Spinal cord (tissue), 10 donors: Measurements from ENCODE around the gene ACVRL1. TPM values are rescaled to one million over a fixed set of nuclear protein-coding genes. Genes with fewer than 3 reads are reported as not detected.

Experiments
- DNase-seq, 6 donors: peaks; one replicate each; pipeline versions ENCODE4 v3.0.0 to v3.0.0-alpha.2; 2013 to 2015; ENCODE audit warnings: low spot score in 6 of 6, low read depth in 4 of 6
- H3K27ac ChIP-seq: one replicate; pipeline ENCODE4 v1.5.1; 2013; ENCODE audit warnings: low read depth, low read length, control low read depth
- H3K27me3 ChIP-seq: one replicate; pipeline ENCODE4 v1.6.1; 2013; ENCODE audit warnings: low read length; ENCODE audit not compliant: control insufficient read depth, insufficient read depth
- H3K36me3 ChIP-seq: one replicate; pipeline ENCODE4 v1.6.1; 2013; ENCODE audit warnings: low read length; ENCODE audit not compliant: control insufficient read depth, insufficient read depth
- H3K4me1 ChIP-seq: one replicate; pipeline ENCODE4 v1.6.1; 2013; ENCODE audit warnings: low read length; ENCODE audit not compliant: control insufficient read depth, insufficient read depth
- H3K4me3 ChIP-seq: one replicate; pipeline ENCODE4 v1.5.1; 2013; ENCODE audit warnings: low read depth, low read length, control low read depth
- H3K9me3 ChIP-seq: one replicate; pipeline ENCODE4 v1.6.1; 2013; ENCODE audit warnings: low read length; ENCODE audit not compliant: control insufficient read depth, insufficient read depth
- WGBS: methylation state at CpG from one replicate; pipeline ENCODE4 v1.1.5; 2013; ENCODE audit warnings: missing lambda C conversion rate; ENCODE audit not compliant: insufficient coverage; 5-methylcytosine and 5-hydroxymethylcytosine counted together
- polyA plus RNA-seq, 2 donors: library from polyadenylated mRNA; unstranded; fragments of 120-200 nt; gene quantifications; one replicate each; pipeline ENCODE4 v1.2.1, GENCODE V29; 2013; ENCODE audit not compliant: insufficient read length in 2 of 2
- total RNA-seq, 2 donors: library from RNA; depleted of rRNA in 1 of 2; stranded (reverse); fragments of 120-200 nt in 1 of 2; fragments of >200 nt in 1 of 2; gene quantifications; one replicate each; pipeline versions ENCODE4 v1.2.3 to v1.2.4, GENCODE V29; 2013 to 2014
- donor health status: healthy.

ACVRL1 gene
- total and polyA plus RNA-seq, 4 donors, result 8.4 to 55.7 (median 17.0) TPM

GRCh38 chr12:51958542-51958941, 51.2 kb downstream of the ACVRL1 start:
- H3K27me3 ChIP-seq, result no peaks in the 10 kb centered on the region
- no peak for DNase-seq
- no peak overlapping the region for H3K27ac ChIP-seq
- WGBS, result 97% methylated on average over 11 of the region's 13 CpGs
- no peak overlapping the region for H3K4me3 ChIP-seq
- H3K9me3 ChIP-seq, result peaks cover 3% of the 10 kb centered on the region
- H3K4me1 ChIP-seq, result no peaks in the 10 kb centered on the region
- no peaks in the 10 kb centered on the region for H3K36me3 ChIP-seq

GRCh38 chr12:51959211-51959610, 51.9 kb downstream of the ACVRL1 start:
- no peaks in the 10 kb centered on the region for H3K27me3 ChIP-seq
- H3K9me3 ChIP-seq, result peaks cover 3% of the 10 kb centered on the region
- H3K27ac ChIP-seq, result no peak overlapping the region
- H3K4me1 ChIP-seq, result no peaks in the 10 kb centered on the region
- no peak overlapping the region for H3K4me3 ChIP-seq
- H3K36me3 ChIP-seq, result no peaks in the 10 kb centered on the region
- WGBS, result 61% methylated on average over 3 of the region's 3 CpGs
- no peak for DNase-seq

- Histone ChIP-seq H3K4me3 (no peak overlapping the region), H3K4me1 (no peaks in the 10 kb centered on the region), H3K27ac (no peak overlapping the region), H3K36me3 (no peaks in the 10 kb centered on the region), H3K27me3 (no peaks in the 10 kb centered on the region), H3K9me3 (peaks cover 3% of the 10 kb centered on the region)
- no peak for DNase-seq
- 100% methylated on average over 2 of the region's 4 CpGs for WGBS
Measured at GRCh38 chr12:51959921-51960320, 52.6 kb downstream of the ACVRL1 start.

- Histone ChIP-seq H3K27ac (no peak overlapping the region), H3K27me3 (no peaks in the 10 kb centered on the region), H3K9me3 (peaks cover 3% of the 10 kb centered on the region), H3K36me3 (no peaks in the 10 kb centered on the region), H3K4me1 (no peaks in the 10 kb centered on the region), H3K4me3 (no peak overlapping the region)
- no peak for DNase-seq
- WGBS, result 80% methylated on average over 1 of the region's 1 CpG
Measured at GRCh38 chr12:51960488-51960887, 53.2 kb downstream of the ACVRL1 start.

- Histone ChIP-seq H3K36me3 (no peaks in the 10 kb centered on the region), H3K4me3 (no peak overlapping the region), H3K27ac (no peak overlapping the region), H3K9me3 (peaks cover 3% of the 10 kb centered on the region), H3K27me3 (no peaks in the 10 kb centered on the region), H3K4me1 (no peaks in the 10 kb centered on the region)
- WGBS, result no CpG with 5 or more reads among the region's 6 CpGs
- no peak for DNase-seq
Measured at GRCh38 chr12:51960890-51961289, 53.6 kb downstream of the ACVRL1 start.

GRCh38 chr12:51961834-51962233, 54.5 kb downstream of the ACVRL1 start:
- no peaks in the 10 kb centered on the region for H3K9me3 ChIP-seq
- no peaks in the 10 kb centered on the region for H3K36me3 ChIP-seq
- no CpG with 5 or more reads among the region's 1 CpG for WGBS
- no peak overlapping the region for H3K4me3 ChIP-seq
- no peak for DNase-seq
- H3K27me3 ChIP-seq, result no peaks in the 10 kb centered on the region
- no peaks in the 10 kb centered on the region for H3K4me1 ChIP-seq
- H3K27ac ChIP-seq, result no peak overlapping the region

- DNase-seq, result no peak
- 80% methylated on average over 2 of the region's 3 CpGs for WGBS
- Histone ChIP-seq H3K9me3 (no peaks in the 10 kb centered on the region), H3K4me3 (no peak overlapping the region), H3K27me3 (no peaks in the 10 kb centered on the region), H3K4me1 (no peaks in the 10 kb centered on the region), H3K36me3 (no peaks in the 10 kb centered on the region), H3K27ac (no peak overlapping the region)
Measured at GRCh38 chr12:51962737-51963136, 55.4 kb downstream of the ACVRL1 start.

GRCh38 chr12:51963477-51963876, 56.2 kb downstream of the ACVRL1 start:
- no peaks in the 10 kb centered on the region for H3K36me3 ChIP-seq
- no peaks in the 10 kb centered on the region for H3K27me3 ChIP-seq
- no peak overlapping the region for H3K4me3 ChIP-seq
- no peak overlapping the region for H3K27ac ChIP-seq
- DNase-seq, result no peak
- WGBS, result no CpG with 5 or more reads among the region's 4 CpGs
- no peaks in the 10 kb centered on the region for H3K4me1 ChIP-seq
- H3K9me3 ChIP-seq, result no peaks in the 10 kb centered on the region

- Histone ChIP-seq H3K36me3 (no peaks in the 10 kb centered on the region), H3K27me3 (no peaks in the 10 kb centered on the region), H3K4me1 (peaks cover 6% of the 10 kb centered on the region), H3K27ac (no peak overlapping the region), H3K9me3 (no peaks in the 10 kb centered on the region), H3K4me3 (no peak overlapping the region)
- no CpG with 5 or more reads among the region's 2 CpGs for WGBS
- DNase-seq, result no peak
Measured at GRCh38 chr12:51969643-51970042, 62.3 kb downstream of the ACVRL1 start.

- WGBS, result 62% methylated on average over 3 of the region's 13 CpGs
- no peaks in the 10 kb centered on the region for H3K27me3 ChIP-seq
- H3K36me3 ChIP-seq, result peaks cover 10% of the 10 kb centered on the region
- peaks cover 6% of the 10 kb centered on the region for H3K4me1 ChIP-seq
- DNase-seq, result no peak
- no peak overlapping the region for H3K27ac ChIP-seq
- no peaks in the 10 kb centered on the region for H3K9me3 ChIP-seq
- no peak overlapping the region for H3K4me3 ChIP-seq
Measured at GRCh38 chr12:51970904-51971646, 63.8 kb downstream of the ACVRL1 start.
